ENCODE results near the gene LRRC7.

GRCh38 chr1:69913977-69914376, 346.3 kb downstream of the LRRC7 start:
- TF ChIP-seq CTCF (IDR thresholded peaks at IDR 0.05; ENCODE audit: low read length) (no peak), EZH2phosphoT487 (IDR thresholded peaks at IDR 0.05; ENCODE audit: low read length) (no peak)
